Vagina (tissue), 2 donors: ENCODE results near the gene ADAM33. TPM values are rescaled to one million over a fixed set of nuclear protein-coding genes. Genes with fewer than 3 reads are reported as not detected.

Experiments
- DNase-seq, 2 donors: peaks; one replicate each; pipeline ENCODE4 v3.0.0-alpha.2; 2017; ENCODE audit errors: extremely low spot score in 2 of 2
- H3K27ac ChIP-seq: fragments of 200-600 bp; sonication (generic); one replicate; pipeline ENCODE4 v1.5.1; 2019
- H3K27me3 ChIP-seq: fragments of 200-600 bp; sonication (generic); one replicate; pipeline ENCODE4 v1.5.1; 2019
- H3K36me3 ChIP-seq, 2 donors: fragments of 200-600 bp; sonication (generic); one replicate each; pipeline ENCODE4 v1.5.1; 2017 to 2019
- H3K4me1 ChIP-seq: fragments of 200-600 bp; sonication (generic); one replicate; pipeline ENCODE4 v1.5.1; 2019
- H3K4me3 ChIP-seq, 2 donors: fragments of 200-600 bp; sonication (generic); 1 replicate in 1 of 2; 2 replicates in 1 of 2; pipeline ENCODE4 v1.5.1; 2016 to 2019
- H3K9me3 ChIP-seq: fragments of 200-600 bp; sonication (generic); one replicate; pipeline ENCODE4 v1.5.1; 2019
- POLR2A ChIP-seq, 2 donors: fragments of 450-650 bp; IDR thresholded peaks; one replicate each; pipeline ENCODE4 v1.6.1; 2017; ENCODE audit warnings: antibody characterized with exemption in 2 of 2, mild to moderate bottlenecking in 2 of 2, moderate library complexity in 2 of 2
- POLR2AphosphoS5 ChIP-seq, 2 donors: sonication (generic); formaldehyde crosslinking; IDR thresholded peaks; one replicate each; pipeline ENCODE4 v1.9.0; 2017; ENCODE audit warnings: antibody characterized with exemption in 2 of 2, mild to moderate bottlenecking in 2 of 2, low read depth in 1 of 2; ENCODE audit not compliant: insufficient read depth in 1 of 2
- intact Hi-C: fragments of 100-400 bp; cut with DNase I; formaldehyde crosslinking; loops from one replicate; pipeline ENCODE4 v1.15.1; 2023
- total RNA-seq: library from RNA; depleted of rRNA; stranded (reverse); fragments of >200 nt; gene quantifications from one replicate; pipeline ENCODE4 v1.2.3, GENCODE V29; 2016
- TF ChIP-seq, protein P1 (sequence below), 3 experiments: fragments of 450-650 bp in 2 of 3; fragments of 200-600 bp in 1 of 3; sonication (generic) in 1 of 3; IDR thresholded peaks; one replicate each; pipeline ENCODE4 v1.5.1; 2017 to 2019; ENCODE audit warnings: antibody characterized with exemption in 3 of 3, mild to moderate bottlenecking in 2 of 3, moderate library complexity in 2 of 3

ADAM33 gene, protein sequence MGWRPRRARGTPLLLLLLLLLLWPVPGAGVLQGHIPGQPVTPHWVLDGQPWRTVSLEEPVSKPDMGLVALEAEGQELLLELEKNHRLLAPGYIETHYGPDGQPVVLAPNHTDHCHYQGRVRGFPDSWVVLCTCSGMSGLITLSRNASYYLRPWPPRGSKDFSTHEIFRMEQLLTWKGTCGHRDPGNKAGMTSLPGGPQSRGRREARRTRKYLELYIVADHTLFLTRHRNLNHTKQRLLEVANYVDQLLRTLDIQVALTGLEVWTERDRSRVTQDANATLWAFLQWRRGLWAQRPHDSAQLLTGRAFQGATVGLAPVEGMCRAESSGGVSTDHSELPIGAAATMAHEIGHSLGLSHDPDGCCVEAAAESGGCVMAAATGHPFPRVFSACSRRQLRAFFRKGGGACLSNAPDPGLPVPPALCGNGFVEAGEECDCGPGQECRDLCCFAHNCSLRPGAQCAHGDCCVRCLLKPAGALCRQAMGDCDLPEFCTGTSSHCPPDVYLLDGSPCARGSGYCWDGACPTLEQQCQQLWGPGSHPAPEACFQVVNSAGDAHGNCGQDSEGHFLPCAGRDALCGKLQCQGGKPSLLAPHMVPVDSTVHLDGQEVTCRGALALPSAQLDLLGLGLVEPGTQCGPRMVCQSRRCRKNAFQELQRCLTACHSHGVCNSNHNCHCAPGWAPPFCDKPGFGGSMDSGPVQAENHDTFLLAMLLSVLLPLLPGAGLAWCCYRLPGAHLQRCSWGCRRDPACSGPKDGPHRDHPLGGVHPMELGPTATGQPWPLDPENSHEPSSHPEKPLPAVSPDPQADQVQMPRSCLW
- 119 TPM for total RNA-seq

DNA sequence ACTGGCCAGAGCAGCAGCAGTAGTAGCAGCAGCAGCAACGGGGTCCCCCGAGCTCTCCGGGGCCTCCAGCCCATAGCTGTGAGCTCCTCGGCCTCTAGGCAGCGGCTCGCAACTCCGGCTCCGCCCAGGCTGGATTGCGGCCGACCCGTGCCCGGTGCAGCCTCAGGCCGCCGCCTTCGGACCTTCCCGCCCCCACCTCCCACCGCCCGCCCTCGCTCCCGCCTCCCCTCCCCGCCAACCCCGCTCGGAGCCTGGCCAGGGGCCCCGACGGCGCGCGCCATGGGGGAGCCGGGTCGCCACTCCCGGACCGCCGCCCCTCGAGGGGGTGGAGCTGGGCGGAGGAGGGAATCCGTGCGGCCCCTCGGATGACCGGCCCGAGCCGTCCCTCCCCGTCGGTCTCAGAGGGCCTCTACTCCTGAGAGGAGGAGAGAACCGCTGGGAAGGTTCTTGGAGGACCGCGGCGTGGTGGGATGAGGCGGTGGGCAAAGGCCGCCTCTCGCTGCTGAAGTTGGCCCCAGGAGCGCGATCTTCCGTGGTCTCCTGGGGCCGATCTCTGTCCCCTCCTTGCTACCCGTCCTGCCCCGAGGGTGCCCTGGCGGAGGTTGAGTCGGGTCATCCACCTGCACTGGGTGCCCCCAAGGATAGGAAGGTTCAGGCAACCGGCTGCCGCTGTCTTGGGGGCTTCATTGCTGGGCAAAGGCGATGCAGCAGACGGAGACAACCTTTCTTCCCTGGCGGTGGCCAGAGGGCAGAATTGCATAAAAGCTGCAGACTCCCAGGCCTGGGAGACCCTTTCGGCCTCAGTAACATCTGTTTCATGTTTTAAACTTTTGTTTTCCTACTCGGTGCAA, at the start of gene ADAM33:
TSS of gene ADAM33 (minus strand) at position 80 of the 851 bp plus-strand sequence. CDS start at position 74, 6 bp downstream.
- Histone ChIP-seq H3K4me3 (peak within 1 kb of the TSS; percentile 57 to 74), H3K4me1 (peaks cover 39% of the 10 kb centered on the region), H3K27me3 (no peaks in the 10 kb centered on the region), H3K27ac (peak within 1 kb of the TSS; percentile 89), H3K36me3 (no peaks in the 10 kb centered on the region), H3K9me3 (no peaks in the 10 kb centered on the region)
- intact Hi-C loops = no loop called here
- no peak for DNase-seq
- peak in 1 of 2 donors; percentile 69 for TF ChIP-seq POLR2AphosphoS5 (IDR thresholded peaks at IDR 0.05; ENCODE audit: insufficient read depth in 1 of 2, low read depth in 1 of 2)
- TF ChIP-seq POLR2A (IDR thresholded peaks at IDR 0.05) = peak in 1 of 2 donors; percentile 50
- TF ChIP-seq, protein P1, sequence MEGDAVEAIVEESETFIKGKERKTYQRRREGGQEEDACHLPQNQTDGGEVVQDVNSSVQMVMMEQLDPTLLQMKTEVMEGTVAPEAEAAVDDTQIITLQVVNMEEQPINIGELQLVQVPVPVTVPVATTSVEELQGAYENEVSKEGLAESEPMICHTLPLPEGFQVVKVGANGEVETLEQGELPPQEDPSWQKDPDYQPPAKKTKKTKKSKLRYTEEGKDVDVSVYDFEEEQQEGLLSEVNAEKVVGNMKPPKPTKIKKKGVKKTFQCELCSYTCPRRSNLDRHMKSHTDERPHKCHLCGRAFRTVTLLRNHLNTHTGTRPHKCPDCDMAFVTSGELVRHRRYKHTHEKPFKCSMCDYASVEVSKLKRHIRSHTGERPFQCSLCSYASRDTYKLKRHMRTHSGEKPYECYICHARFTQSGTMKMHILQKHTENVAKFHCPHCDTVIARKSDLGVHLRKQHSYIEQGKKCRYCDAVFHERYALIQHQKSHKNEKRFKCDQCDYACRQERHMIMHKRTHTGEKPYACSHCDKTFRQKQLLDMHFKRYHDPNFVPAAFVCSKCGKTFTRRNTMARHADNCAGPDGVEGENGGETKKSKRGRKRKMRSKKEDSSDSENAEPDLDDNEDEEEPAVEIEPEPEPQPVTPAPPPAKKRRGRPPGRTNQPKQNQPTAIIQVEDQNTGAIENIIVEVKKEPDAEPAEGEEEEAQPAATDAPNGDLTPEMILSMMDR (IDR thresholded peaks at IDR 0.05) = no peak

DNA sequence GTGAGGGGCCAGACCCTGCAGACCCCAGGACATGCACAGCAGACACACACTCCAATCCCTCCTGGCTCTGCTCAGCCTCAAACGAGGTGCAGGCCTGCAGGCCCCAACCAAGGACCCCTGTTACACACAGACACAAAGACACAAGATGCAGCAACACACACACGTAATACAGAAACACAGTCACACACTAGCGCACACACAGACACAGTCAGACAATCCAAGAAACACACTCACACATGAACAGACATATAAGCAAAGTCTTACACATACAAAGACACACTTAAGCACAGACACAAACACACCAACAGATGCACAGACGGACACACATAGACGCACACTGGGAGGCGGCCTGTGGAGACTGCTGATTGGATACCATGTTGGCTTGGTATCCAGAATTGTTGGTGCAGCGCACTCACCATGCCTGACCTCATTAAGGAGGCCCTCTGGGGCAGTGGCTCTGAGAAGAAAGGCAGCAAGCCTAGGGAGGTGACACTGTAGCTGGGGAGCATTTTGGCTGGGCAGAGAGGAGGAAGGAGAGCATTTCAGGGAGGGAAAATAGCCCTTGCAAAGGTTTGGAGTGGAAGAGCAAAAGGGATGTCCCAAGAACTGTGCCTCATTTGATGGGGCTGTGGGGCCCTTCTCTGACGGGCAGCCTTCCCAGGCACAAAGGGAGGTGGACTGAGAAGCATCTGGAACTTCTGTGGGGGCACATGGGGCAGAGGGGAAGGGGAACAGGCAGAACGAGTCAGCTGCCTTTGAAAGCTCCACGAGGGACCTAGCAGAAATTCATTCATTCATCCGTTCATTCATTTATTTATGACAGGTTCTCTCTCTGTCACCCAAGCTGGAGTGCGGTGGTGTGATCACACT, 49.2 kb upstream of the ADAM33 start:
- intact Hi-C loops = no loop called here
- no peaks in the 10 kb centered on the region for H3K9me3 ChIP-seq
- H3K27me3 ChIP-seq = no peaks in the 10 kb centered on the region
- H3K36me3 ChIP-seq = no peaks in the 10 kb centered on the region
- no peak overlapping the region for H3K4me3 ChIP-seq
- peaks cover 45% of the 10 kb centered on the region for H3K4me1 ChIP-seq
- no peak for DNase-seq
- TF ChIP-seq, protein P1 (IDR thresholded peaks at IDR 0.05) = no peak
- TF ChIP-seq POLR2AphosphoS5 (IDR thresholded peaks at IDR 0.05; ENCODE audit: insufficient read depth in 1 of 2, low read depth in 1 of 2) (no peak), POLR2A (IDR thresholded peaks at IDR 0.05) (no peak)
- peak overlapping the region; percentile 63 for H3K27ac ChIP-seq

DNA sequence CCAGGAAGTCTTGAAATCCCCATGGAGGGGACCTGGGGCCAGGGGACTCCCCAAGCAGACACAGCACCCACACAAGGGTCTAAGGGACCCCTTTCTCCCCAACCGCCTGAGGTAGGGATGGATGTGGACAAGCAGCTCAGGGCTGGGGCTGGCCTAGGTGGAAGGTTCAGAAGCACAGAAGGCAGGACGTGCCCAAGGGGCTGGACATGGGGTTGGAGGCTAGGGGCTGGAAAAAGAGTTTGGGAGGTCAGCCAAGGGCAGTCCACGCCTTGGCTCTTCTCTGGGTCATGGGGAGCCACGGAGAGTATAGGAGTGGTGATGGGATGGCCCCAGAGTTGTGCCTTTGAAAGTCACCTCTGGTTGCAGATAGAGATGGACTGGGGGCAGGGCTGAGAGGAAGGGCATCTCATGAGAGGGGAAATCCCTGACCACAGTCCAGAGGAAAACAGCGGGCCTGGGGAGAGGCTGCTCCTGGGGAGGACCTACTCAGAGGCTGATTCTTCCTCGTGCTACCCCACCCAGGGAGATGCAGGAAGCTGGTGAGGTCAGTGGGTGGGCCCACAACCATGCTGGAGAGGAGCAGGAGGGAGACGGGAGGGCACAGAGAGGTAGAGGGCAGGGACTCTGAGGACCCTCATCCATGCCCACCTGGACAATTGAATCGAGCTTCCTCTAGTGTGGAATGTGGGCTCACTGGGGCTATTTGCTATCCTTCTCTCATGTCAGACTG, 48.2 kb upstream of the ADAM33 start:
- Histone ChIP-seq H3K27me3 (no peaks in the 10 kb centered on the region), H3K27ac (no peak overlapping the region), H3K4me3 (no peak overlapping the region), H3K36me3 (no peaks in the 10 kb centered on the region), H3K9me3 (no peaks in the 10 kb centered on the region), H3K4me1 (peaks cover 38% of the 10 kb centered on the region)
- TF ChIP-seq POLR2A (IDR thresholded peaks at IDR 0.05) (no peak), POLR2AphosphoS5 (IDR thresholded peaks at IDR 0.05; ENCODE audit: insufficient read depth in 1 of 2, low read depth in 1 of 2) (no peak)
- TF ChIP-seq, protein P1 (IDR thresholded peaks at IDR 0.05) = no peak
- intact Hi-C loops = no loop called here
- DNase-seq = no peak

DNA sequence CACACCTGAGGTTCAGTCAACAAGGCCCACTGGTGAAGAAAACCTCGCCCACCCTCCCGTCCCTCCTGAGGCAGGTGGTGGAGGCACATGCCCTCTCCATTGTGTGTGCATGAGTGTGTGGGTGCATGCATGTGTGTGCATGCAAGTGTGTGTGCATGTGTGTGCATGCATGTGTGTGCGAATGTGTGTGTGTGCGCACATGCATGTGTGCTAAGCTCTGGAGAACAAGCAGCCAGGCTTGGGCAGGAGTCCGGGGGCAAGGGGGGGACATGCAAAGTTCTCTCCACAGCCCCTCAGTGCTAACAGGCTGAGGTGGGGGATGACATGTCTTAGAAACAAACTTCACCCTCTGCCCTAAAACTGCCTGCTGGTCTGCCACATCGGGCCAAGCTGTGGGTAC, 47.6 kb upstream of the ADAM33 start:
- Histone ChIP-seq H3K4me3 (no peak overlapping the region), H3K4me1 (peaks cover 34% of the 10 kb centered on the region), H3K27ac (no peak overlapping the region), H3K36me3 (no peaks in the 10 kb centered on the region), H3K27me3 (no peaks in the 10 kb centered on the region), H3K9me3 (no peaks in the 10 kb centered on the region)
- intact Hi-C loops = no loop called here
- no peak for DNase-seq
- TF ChIP-seq, protein P1 (IDR thresholded peaks at IDR 0.05) = no peak
- TF ChIP-seq POLR2AphosphoS5 (IDR thresholded peaks at IDR 0.05; ENCODE audit: insufficient read depth in 1 of 2, low read depth in 1 of 2) (no peak), POLR2A (IDR thresholded peaks at IDR 0.05) (no peak)
